GM18868 (cell line): Measurements from ENCODE around the gene PARD3.
"Not testable (repeated sequence)": the region's sequence is repeated elsewhere in the genome, so short reads cannot be mapped to it uniquely, and the experiment has no call there.

Experiments used
- ATAC-seq: cut with Tn5 transposase; IDR thresholded peaks from one replicate; pipeline ENCODE4 v1.9.1; 2021; ENCODE audit warnings: mild to moderate bottlenecking, moderate library complexity; ENCODE audit not compliant: unreplicated experiment

PARD3 gene

DNA sequence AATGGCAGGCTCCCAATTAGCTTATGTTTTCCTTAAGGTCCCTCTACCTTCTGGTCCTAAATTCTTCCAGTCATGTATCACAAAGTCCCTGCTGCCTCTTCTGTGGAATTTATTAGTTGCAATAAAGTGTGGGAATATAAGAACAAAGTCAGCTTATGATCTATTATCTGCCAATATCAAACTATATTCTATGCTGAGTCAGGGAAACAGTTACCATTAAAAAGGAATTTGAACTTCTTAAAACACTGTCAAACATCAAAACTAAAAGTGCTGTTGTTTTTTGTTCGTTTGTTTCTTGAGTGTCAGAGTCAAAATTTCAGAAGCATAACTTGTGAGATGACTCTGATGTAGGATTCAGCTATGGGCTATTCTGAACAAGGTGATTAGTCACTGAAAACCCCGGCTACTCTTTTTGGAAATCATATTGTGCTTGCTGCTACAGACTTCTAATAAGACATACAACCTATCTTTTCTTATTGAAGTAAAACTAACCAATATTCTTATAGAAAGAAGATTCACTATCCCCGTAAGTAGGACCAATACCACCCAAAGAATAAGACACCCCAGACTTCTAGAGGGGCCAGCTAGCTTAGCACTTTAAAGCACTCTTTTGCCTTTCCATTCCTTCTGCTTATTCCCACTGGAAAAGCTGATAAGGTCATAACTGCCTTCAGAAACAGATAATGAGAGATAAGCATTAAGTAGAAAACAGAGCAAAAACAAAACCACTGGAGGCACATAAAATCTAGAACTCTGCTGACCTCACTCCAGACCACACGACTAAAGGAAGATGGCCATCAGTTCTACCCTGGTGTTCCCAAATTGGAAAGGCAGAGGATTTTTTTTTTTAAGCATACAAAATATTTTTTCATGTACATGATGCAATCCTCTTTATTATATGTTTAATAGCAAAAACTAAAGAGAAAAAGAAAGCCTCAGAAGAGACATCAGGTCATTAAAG lies 370.6 kb downstream of the PARD3 start:
- peak; percentile 44 for ATAC-seq

DNA sequence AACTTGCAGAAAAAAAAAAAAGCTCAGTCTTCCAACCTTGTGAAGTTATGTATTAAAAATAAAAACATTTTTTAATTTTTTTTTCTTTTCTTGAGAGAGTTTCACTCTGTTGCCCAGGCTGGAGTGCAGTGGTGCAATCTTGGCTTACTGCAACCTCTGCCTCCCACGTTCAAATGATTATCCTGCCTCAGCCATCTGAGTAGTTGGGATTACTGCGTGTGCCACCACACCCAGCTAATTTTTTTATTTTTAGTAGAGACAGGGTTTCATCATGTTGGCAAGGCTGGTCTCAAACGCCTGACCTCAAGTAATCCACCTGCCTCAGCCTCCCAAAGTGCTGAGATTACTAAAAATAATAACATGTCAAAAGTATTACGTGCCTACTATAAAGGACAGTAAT lies 375.7 kb downstream of the PARD3 start:
- not testable (repeated sequence) for ATAC-seq

DNA sequence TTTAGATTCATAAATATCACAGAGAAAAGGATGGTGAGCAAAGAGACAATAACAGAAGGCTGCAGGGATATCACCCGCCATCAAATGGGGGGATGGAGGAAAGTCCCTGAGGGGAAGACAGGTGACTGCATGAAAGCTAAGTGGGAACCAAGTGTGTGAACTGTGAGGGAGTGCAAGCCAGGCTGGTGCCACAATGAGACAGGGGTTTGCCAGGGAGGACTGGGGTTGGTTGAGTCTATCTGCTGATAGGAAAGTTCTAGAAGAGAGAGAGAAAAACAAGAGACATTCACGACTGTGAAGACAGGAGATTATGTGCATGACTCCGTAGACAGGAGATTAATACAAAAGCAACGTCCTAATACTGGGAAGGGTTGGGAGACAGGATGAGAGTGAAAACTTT lies 376.4 kb downstream of the PARD3 start:
- ATAC-seq: no peak

DNA sequence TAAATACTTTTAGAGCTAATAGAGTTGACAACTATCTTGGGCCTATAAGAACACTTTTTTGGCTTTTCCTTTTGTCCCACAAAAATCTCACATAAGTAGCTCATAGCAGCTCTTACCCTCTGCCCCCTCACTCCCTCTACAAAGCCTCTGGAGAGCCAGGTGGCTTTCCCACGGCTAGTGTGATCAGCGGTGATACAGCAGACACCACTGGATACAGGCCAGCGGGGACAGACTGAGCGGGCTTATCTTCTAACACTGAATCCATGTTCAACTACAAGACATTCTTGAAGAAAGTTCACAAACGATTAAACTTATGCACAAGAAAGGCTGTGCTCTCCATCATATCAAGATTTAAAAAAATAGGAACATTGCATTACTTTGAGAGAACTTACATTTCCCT lies 377.2 kb downstream of the PARD3 start:
- ATAC-seq: no peak

DNA sequence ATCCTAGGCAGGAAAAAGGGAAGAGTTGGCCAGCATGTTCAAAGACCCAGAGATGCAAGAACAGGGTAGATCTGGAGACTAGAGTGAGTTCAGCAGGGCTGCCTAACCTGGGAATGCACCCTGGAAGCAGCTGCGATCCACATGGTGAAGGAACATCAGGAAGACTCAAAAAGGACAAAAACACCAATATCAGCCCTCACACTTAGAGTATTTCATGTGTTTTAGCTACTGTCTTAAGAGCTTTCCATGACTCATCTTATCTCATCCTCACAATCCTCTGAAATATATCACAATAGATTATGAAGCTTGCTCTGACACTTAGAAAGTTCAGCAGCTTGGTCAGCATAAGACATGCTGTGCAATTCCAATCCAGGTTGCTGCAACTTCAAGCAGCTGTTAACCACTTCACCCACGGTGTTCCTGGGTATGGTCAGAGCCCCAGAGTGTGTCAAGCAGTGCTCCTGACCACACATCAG lies 380.9 kb downstream of the PARD3 start:
- ATAC-seq: no peak

DNA sequence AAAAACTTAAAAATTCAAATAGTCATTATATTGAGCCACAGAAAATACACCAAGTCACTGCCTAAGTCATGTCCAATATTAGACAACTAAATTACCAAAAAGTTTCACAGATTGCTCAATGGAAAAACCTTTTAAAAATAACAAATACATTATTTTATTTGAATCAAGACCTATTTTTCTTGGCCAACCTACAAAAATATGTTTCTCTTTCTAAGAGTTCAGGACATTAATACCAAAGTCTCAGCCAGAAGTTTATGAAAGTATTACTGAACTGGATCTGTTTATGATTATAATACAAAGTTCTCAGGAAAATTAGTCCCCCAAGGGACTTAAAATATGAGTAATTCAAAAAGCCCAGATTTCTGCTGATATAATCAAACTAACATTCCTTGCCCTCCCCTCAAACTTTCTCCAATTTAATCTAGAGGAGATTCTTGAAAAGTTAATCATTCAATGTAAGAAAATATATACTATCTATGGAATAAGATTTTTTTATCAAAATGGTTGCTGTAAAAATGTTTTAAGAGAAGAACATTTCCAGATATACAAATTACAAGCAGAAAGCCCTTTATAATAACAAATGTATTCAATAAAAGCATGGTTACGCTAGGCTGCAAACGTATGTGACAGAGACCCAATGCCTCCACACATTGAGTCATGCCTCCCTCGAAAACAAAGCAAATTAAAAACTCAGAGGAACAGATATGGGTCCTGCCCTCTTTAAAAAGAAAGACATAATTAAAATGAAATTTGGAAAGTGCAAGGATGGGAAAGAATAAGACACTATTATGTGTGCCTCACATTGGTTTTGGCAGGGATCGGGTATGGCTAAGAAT lies 381.6 kb downstream of the PARD3 start:
- no peak for ATAC-seq

DNA sequence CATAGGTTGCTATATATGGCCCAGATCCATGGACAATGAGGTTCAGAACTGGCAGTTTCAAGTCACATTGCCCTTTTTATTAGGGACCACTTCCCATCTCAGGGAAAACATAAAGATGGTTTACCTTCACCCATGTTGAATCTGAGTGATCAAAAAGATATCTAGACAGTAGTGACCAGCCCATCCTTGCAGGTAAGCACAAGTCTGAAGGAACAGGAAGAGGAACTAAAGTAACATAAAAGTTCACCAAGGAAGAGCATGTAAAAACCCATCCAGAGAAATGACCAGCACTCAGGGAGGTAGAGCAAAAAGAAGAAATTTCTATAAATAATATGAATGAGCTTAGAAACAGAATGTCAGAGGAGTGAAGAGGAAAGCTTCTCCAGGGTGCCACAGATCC lies 382.5 kb downstream of the PARD3 start:
- no peak for ATAC-seq

DNA sequence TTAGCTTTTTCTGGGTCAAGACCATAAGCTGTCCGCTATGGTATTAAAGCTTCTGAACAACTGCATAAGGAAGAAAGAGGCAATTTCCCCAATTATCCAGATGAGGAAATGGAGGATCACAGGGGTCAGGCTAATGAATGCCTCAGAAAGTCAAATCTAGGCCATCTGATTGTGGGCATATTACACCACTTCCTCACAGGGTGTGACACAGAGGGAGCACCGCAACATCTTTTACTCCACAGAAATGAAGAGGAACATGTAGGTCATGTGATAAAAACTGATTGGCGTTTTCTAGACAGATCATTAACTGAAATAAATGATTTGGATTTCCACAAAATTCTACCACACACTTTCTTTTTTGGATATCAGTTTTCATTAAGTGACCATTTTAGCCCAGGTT lies 384.4 kb downstream of the PARD3 start:
- no peak for ATAC-seq

DNA sequence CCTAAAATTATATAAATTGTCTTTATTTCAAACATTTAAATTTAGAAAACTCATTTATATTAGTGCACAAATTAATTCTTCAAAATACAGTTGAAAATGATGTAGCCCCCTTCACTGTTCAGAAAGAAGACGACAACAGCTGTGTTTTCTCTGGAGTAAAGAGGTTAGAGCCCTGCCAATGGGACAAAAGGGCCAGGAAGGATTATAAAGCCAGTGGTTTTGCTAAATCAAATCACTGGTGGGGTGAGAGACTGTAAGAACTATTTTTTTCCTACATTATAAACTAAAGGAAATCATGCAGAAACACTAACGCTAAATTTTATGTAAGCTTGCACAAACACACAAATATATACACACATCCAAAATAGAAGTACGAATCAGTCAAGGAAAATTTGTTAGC lies 386.6 kb downstream of the PARD3 start:
- no peak for ATAC-seq

DNA sequence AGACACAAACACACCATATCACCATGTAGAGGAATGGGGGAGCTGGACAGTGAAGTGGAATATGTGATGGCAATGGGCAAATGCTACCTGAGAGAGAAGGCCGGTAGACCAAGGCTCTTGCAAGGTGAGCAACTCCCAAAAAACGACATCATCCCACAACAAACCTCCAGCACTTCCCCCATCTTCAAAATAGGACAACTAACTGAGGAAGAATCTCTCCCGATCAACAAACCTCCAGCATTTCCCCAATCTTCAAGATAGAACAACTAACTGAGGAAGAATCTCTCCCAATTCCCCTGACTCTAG lies 387.2 kb downstream of the PARD3 start:
- no peak for ATAC-seq

DNA sequence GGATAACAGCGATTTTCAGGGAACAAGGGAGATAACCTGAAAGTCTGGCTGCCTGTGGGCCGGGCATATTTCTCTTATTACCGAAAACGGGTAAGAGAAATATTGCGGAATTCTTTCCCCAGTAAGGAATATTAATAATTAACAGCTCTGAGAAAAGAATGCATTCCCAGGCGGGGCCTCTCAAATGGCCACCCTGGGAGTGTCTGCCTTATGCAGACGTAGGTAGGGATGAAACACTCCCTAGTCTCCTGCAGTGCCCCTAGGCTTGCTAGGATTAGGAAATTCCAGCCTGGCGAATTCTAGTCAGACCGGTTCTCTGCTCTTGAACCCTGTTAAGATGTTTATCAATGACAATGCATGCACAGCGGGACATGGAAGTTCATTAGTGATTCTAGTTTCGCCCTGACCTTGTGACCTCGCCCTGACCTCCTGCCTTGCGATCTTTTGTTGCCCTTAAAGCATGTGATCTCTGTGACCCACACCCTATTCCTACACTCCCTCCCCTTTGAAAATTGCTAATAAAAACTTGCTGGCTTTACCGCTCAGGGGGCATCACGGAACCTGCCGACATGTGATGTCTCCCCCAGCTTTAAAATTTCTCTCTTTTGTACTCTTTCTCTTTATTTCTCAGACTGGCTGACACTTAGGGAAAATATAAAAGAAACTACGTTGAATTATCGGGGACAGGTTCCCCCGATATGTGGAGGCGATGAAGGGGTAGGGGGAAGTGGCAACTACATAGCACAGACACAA lies 387.8 kb downstream of the PARD3 start:
- not testable (repeated sequence) for ATAC-seq

DNA sequence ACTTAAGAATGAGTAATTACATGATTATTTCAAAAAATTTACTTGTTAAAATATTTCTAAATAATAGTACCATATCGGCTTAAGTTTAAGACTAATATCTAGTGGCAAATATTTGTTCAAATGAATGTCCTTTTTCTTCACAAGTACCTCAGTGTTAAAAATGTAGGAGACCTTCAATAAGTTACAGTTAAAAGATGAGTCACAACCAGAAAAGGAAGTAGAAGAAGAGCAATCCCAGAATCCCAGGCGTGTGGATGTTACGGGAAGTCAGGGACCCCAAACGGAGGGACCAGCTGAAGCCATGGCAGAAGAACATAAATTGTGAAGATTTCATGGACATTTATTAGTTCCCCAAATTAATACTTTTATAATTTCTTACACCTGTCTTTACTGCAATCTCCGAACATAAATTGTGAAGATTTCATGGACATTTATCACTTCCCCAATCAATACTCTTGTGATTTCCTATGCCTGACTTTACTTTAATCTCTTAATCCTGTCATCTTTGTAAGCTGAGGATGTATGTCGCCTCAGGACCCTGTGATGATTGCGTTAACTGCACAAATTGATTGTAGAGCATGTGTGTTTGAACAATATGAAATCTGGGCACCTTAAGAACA lies 388.4 kb downstream of the PARD3 start:
- not testable (repeated sequence) for ATAC-seq

DNA sequence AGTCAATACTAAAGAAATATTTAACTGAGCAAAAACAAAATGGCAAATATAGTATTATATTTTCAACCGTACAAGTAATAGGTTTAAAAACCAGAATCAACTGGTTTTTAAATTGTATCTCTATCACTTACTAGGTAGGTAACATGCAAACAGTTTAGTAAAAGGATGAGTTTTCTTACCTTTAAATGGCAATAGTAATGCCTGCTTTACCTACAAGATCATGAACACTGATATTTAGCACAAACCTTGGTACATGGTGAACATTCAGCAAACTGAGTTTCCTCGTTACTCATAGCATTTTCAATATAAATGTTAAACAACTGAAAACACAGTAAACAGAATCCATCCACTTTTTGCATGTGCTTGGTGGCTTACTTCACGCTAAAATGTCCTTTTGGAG lies 389.1 kb downstream of the PARD3 start:
- ATAC-seq: no peak

DNA sequence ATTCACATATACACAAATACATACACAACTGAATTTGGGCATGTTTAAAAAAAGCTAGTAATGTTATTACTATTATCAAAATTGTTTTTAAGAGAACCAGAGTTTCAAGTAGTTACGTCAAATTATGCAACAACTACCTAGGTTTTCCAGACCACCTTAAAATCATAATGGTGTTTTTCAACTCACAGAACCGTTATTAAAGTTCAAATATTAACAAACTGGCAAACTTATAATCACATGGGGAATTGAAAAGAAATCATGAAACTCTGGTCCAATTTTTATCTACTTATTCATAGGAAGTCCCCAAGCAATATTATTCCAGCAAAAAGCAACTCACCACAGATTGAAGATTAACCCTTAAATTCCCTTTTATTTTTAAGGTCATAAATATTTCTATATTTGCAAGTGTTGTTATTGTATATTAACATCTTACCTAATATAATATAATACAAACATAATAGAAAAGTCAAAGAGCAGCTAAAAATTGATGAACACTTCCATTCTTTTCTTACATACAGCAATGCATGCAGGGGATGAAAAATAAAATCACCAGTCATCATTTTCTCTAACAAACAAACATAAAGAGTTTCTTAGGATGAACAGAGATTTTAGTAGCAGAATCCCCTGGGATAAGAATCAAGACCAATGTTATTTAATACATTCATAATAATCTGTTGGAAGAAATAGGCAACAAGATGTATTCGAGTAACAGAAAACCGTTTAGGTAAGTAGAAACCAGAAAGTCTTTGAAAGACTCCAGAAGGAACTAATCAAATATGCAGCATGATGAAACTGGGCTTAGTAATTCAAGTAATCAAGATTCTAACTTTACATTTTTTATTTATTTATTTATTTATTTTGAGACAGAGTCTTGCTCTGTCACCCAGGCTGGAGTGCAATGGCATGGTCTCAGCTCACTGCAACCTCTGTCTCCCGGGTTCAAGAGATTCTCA lies 391.1 kb downstream of the PARD3 start:
- no peak for ATAC-seq

DNA sequence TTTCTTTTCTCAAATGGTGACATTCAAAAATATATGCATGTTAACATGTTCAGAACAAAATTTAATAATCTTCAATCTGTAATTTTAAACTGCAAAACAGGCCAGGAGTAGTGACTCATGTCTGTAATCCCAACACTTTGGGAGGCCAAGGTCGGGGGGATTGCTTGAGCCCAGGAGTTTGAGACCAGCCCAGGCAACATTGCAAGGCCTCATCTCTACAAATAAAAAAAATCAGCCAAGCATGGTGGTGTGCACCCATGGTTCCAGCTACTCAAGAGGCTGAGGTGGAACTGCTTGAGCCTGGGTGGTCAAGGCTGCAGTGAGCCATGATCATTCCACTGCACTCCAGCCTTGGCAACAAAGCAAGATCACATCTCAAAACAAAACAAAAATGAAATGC lies 394.3 kb downstream of the PARD3 start:
- no peak for ATAC-seq

DNA sequence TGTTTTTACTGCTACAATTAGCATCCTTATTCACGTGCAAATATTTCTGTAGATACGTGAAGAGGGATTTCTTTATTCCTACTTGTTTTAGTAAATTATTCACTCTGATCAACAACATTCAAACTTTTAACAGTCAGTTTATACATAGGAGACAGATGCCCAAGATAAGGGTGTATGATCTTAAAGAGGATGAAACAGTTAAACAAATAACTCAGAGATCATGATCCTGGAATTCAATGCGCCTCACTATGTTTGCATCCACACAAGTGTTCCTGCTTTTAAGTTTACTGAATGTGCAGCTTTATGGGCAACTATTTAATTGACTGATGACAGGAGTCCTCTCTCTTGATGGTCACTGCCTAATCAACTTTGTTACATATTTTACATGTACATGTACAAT lies 394.8 kb downstream of the PARD3 start:
- no peak for ATAC-seq

DNA sequence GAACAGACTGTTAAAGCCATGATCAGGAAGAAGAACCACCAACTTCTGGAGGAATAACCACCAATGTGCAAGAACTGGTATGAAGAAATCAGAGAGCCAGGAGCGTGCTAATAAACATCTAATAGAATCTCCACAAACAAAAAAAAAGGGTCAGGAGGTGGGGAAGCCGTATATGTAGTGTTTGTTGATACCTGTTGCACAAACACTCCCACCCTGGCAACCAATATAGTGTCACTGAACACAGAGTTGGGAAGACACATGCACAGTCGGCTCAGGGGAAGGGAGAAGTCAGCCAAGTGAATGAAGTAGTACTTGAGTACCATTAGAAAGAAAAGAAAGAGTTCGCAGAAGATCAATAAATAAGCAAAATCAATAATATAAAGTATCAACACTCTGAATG lies 400.1 kb downstream of the PARD3 start:
- ATAC-seq: no peak

DNA sequence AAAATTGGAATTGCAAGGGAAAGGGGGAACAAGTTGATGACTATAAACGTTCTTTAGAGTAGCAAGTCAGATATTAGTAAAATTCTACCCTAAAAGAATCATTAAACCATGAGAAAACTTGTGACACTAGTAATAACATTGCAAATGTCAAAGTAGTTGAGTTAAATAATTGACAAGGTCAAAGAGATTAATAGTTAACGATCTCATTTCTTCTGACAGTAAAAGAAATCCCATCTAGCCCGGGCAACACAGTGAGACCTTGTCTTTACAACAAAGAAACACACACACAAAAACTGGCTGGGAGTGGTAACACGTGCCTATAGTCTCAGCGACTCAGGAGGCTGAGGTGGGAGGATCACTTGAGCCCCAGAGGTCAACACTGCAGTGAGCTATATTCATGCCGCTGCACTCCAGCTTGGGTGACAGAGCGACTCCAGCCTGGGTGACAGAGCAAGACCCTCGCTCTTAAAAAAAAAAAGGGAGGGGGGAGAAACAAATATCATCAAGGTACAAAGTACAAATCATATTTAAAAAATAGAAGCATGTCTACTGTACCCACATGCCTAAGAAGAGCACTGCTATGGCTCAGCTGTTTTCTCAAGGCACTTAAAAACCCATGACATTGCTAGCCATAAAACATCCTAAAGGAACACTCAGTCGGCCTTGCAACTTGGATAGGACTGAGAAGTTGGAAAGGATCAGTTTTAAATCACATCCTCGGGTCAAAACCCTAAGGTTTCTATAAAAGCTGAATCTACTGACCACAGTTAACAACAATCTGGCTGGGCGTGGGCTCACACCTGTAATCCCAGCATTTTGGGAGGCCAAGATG lies 401.1 kb downstream of the PARD3 start:
- no peak for ATAC-seq

DNA sequence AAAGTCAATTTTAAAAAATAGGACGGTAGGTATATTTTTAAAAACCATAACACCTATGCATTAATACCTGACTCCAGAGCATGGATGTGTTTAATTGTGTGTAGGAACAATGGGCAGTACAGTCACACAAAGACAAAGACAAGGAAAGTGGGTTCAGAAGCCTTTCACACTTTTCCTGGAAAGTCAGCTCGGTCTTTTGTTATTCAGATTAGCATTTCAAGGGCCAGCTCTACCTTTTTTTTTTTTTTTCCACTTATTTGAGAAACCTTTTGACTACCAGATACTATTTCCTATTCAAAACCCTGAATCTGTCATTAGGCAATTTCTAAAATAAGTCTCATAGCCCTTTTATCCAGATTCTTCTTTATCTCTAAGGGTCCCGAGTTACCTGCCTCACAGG lies 401.9 kb downstream of the PARD3 start:
- no peak for ATAC-seq
